OCI-LY3 (cell line): Measurements from ENCODE around the gene THUMPD1.

Experiments
- H2AFZ ChIP-seq: fragments of 200-600, 300-600 bp; shearing (Covaris generic); 2 replicates; pipeline ENCODE4 v1.6.0; 2014; ENCODE audit warnings: antibody characterized with exemption, low read depth, low read length
- H3K27ac ChIP-seq: fragments of 200-600, 300-600 bp; sonication (generic); 2 replicates; pipeline ENCODE4 v1.5.1; 2014; ENCODE audit warnings: mild to moderate bottlenecking, low read length, moderate library complexity, mixed read lengths
- H3K27me3 ChIP-seq: fragments of 200-600, 300-600 bp; sonication (generic); 2 replicates; pipeline ENCODE4 v1.6.1; 2014; ENCODE audit warnings: low read depth, low read length, mixed read lengths
- H3K36me3 ChIP-seq: fragments of 200-600, 300-600 bp; sonication (generic); replicated peaks from 2 replicates; pipeline ENCODE3; 2014; ENCODE audit warnings: low read depth, low read length, mixed read lengths
- H3K4me1 ChIP-seq: fragments of 300-600, 200-600 bp; sonication (generic); 2 replicates; pipeline ENCODE4 v1.6.1; 2014; ENCODE audit warnings: low read length, mixed read lengths
- H3K4me2 ChIP-seq: fragments of 200-600, 300-600 bp; sonication (generic); 2 replicates; pipeline ENCODE4 v1.6.1; 2014; ENCODE audit warnings: low read length, mixed read lengths
- H3K4me3 ChIP-seq: fragments of 300-600, 200-600 bp; sonication (generic); 2 replicates; pipeline ENCODE4 v1.5.1; 2014; ENCODE audit warnings: antibody characterized with exemption, mild to moderate bottlenecking, low read length, moderate library complexity
- H3K79me2 ChIP-seq: fragments of 300-600, 200-600 bp; shearing (Covaris generic); 2 replicates; pipeline ENCODE4 v1.6.1; 2014; ENCODE audit warnings: mild to moderate bottlenecking, low read length, mixed read lengths
- H3K9ac ChIP-seq: fragments of 300-600, 200-600 bp; shearing (Covaris generic); 2 replicates; pipeline ENCODE4 v1.6.0; 2014; ENCODE audit warnings: mild to moderate bottlenecking, low read length, moderate library complexity
- H3K9me3 ChIP-seq: fragments of 200-600, 300-600 bp; shearing (Covaris generic); 2 replicates; pipeline ENCODE4 v1.6.1; 2014; ENCODE audit warnings: low read length, mixed read lengths; ENCODE audit not compliant: insufficient read depth
- H4K20me1 ChIP-seq: fragments of 200-600, 300-600 bp; sonication (generic); 2 replicates; pipeline ENCODE4 v1.6.1; 2016; ENCODE audit warnings: low read length, mixed read lengths; ENCODE audit not compliant: insufficient read depth
- CTCF ChIP-seq: fragments of 200-600, 300-600 bp; sonication (generic); IDR thresholded peaks from 2 replicates; pipeline ENCODE4 v1.5.1; 2014; ENCODE audit warnings: antibody characterized with exemption, low read length, low read depth
- EZH2phosphoT487 ChIP-seq: fragments of 200-600 bp; shearing (Covaris generic); IDR thresholded peaks from 2 replicates; pipeline ENCODE4 v1.6.1; 2018; ENCODE audit warnings: antibody characterized with exemption, mixed run types, low read depth

The THUMPD1 gene

GRCh38 chr16:20763461-20764232, 22.0 kb upstream of the THUMPD1 start, which contains the start of gene ACSM3:
Gene ACSM3, plus strand, starts transcription at chr16:20764014. Its CDS starts 6,021 bp downstream, at chr16:20770035.
- no peaks in the 10 kb centered on the region for H3K36me3 ChIP-seq
- no peaks in the 10 kb centered on the region for H3K79me2 ChIP-seq
- no peaks in the 10 kb centered on the region for H3K27me3 ChIP-seq
- peak within 1 kb of the TSS; percentile 71 for H3K4me3 ChIP-seq
- H3K9me3 ChIP-seq: no peaks in the 10 kb centered on the region
- no peaks in the 10 kb centered on the region for H4K20me1 ChIP-seq
- TF ChIP-seq CTCF (no peak), EZH2phosphoT487 (no peak)
- H3K9ac ChIP-seq: peak within 1 kb of the TSS; percentile 66
- peak within 1 kb of the TSS; percentile 64 for H2AFZ ChIP-seq
- peak within 1 kb of the TSS; percentile 86 for H3K4me2 ChIP-seq
- H3K27ac ChIP-seq: peak within 1 kb of the TSS; percentile 83
- peaks cover 18% of the 10 kb centered on the region for H3K4me1 ChIP-seq

GRCh38 chr16:20762404-20763123, 20.9 kb upstream of the THUMPD1 start:
- no peaks in the 10 kb centered on the region for H4K20me1 ChIP-seq
- H3K36me3 ChIP-seq: no peaks in the 10 kb centered on the region
- H3K27ac ChIP-seq: peak overlapping the region; percentile 83
- peak overlapping the region; percentile 86 for H3K4me2 ChIP-seq
- H3K9ac ChIP-seq: peak overlapping the region; percentile 66; the same call in 1 of the 2 replicates
- H3K9me3 ChIP-seq: no peaks in the 10 kb centered on the region
- no peaks in the 10 kb centered on the region for H3K27me3 ChIP-seq
- H3K4me1 ChIP-seq: peaks cover 18% of the 10 kb centered on the region
- no peak overlapping the region for H2AFZ ChIP-seq
- peak overlapping the region; percentile 71 for H3K4me3 ChIP-seq
- no peaks in the 10 kb centered on the region for H3K79me2 ChIP-seq
- TF ChIP-seq EZH2phosphoT487 (no peak), CTCF (no peak)

- H3K36me3 ChIP-seq: no peaks in the 10 kb centered on the region
Measured at GRCh38 chr16:20761175-20761574, 19.6 kb upstream of the THUMPD1 start.

More at GRCh38 chr16:20761175-20761574, 19.6 kb upstream of the THUMPD1 start:
- Histone ChIP-seq H3K4me2 (no peak overlapping the region), H3K9ac (no peak overlapping the region), H3K4me1 (peaks cover 18% of the 10 kb centered on the region), H2AFZ (no peak overlapping the region), H4K20me1 (no peaks in the 10 kb centered on the region), H3K27ac (no peak overlapping the region), H3K9me3 (no peaks in the 10 kb centered on the region), H3K4me3 (no peak overlapping the region), H3K27me3 (no peaks in the 10 kb centered on the region), H3K79me2 (no peaks in the 10 kb centered on the region)
- TF ChIP-seq EZH2phosphoT487 (no peak), CTCF (no peak)
